ENCODE data around the gene LAMC2.

GRCh38 chr1:183139281-183139942 is 46.7 kb upstream of the LAMC2 start:
- TF ChIP-seq CTCF (conservative IDR thresholded peaks at IDR 0.05; ENCODE audit: low read length) (no peak), EZH2phosphoT487 (IDR thresholded peaks at IDR 0.05; ENCODE audit: borderline replicate concordance) (no peak)

Data from Loucy (cell line).